HEK293 (cell line): Measurements from ENCODE around the gene ZSWIM3.

Experiments used
- CTCF ChIA-PET: fragments of 350-600 bp; formaldehyde crosslinking; extraction: SDS; loops from one replicate; lab custom pipeline; 2021; ENCODE audit warnings: antibody characterized with exemption; lab: Yijun Ruan, JAX
- POLR2A ChIA-PET: fragments of 300-600 bp; formaldehyde crosslinking; extraction: SDS; loops from one replicate; lab custom pipeline; 2020; ENCODE audit warnings: antibody characterized with exemption, inconsistent platforms; lab: Yijun Ruan, JAX
- H3K27ac ChIP-seq: fragments of 200-500 bp; sonication (Bioruptor generic); 2 replicates; pipeline ENCODE4 v1.5.1; 2014; ENCODE audit warnings: low read depth, low read length, control low read depth, inconsistent platforms; ENCODE audit errors: extremely low read depth
- H3K36me3 ChIP-seq, 2 experiments: fragments of 200-500 bp in 1 of 2; sonication (Bioruptor generic) in 1 of 2; 1 replicate in 1 of 2; 2 replicates in 1 of 2; pipeline ENCODE4 v1.5.1; 2014 to 2017; ENCODE audit warnings: inconsistent platforms in 2 of 2, low read length in 2 of 2; ENCODE audit not compliant: control insufficient read depth in 2 of 2, insufficient read depth in 1 of 2
- H3K4me1 ChIP-seq: fragments of 200-500 bp; sonication (Bioruptor generic); 2 replicates; pipeline ENCODE4 v1.5.1; 2014; ENCODE audit warnings: mild to moderate bottlenecking, low read length, inconsistent platforms; ENCODE audit not compliant: control insufficient read depth, insufficient read depth
- H3K4me3 ChIP-seq: 2 replicates; pipeline ENCODE4 v1.5.1; 2011; ENCODE audit warnings: low read depth, mild to moderate bottlenecking, control low read depth, low read length, moderate library complexity
- H3K9me3 ChIP-seq: fragments of 200-500 bp; sonication (Bioruptor generic); 2 replicates; pipeline ENCODE4 v1.5.1; 2014; ENCODE audit warnings: low read depth, low read length, inconsistent platforms; ENCODE audit not compliant: control insufficient read depth, insufficient read depth
- EGR2 ChIP-seq: fragments of 450-650 bp; formaldehyde crosslinking; IDR thresholded peaks from 2 replicates; pipeline ENCODE4 v1.5.1; 2016; ENCODE audit warnings: low read depth, missing biosample characterization, missing genetic modification characterization
- GLIS1 ChIP-seq: fragments of 450-650 bp; formaldehyde crosslinking; IDR thresholded peaks from 2 replicates; pipeline ENCODE4 v1.5.1; 2016; ENCODE audit warnings: missing biosample characterization, missing genetic modification characterization
- SCRT1 ChIP-seq: fragments of 450-650 bp; formaldehyde crosslinking; IDR thresholded peaks from 2 replicates; pipeline ENCODE4 v1.5.1; 2016; ENCODE audit warnings: missing biosample characterization, missing genetic modification characterization, borderline replicate concordance
- SP2 ChIP-seq: fragments of 450-650 bp; formaldehyde crosslinking; IDR thresholded peaks from 2 replicates; pipeline ENCODE4 v1.5.1; 2016; ENCODE audit warnings: missing biosample characterization, missing genetic modification characterization
- ZBTB17 ChIP-seq: fragments of 450-650 bp; formaldehyde crosslinking; IDR thresholded peaks from 2 replicates; pipeline ENCODE4 v1.5.1; 2016; ENCODE audit warnings: missing biosample characterization, missing genetic modification characterization
- ZBTB8A ChIP-seq: fragments of 450-650 bp; formaldehyde crosslinking; IDR thresholded peaks from 2 replicates; pipeline ENCODE4 v1.5.1; 2016; ENCODE audit warnings: missing biosample characterization, missing genetic modification characterization
- ZFHX2 ChIP-seq: fragments of 450-650 bp; formaldehyde crosslinking; conservative IDR thresholded peaks from 2 replicates; pipeline ENCODE4 v1.5.1; 2016; ENCODE audit warnings: missing biosample characterization, missing genetic modification characterization
- ZIC2 ChIP-seq: fragments of 450-650 bp; formaldehyde crosslinking; IDR thresholded peaks from 2 replicates; pipeline ENCODE4 v1.5.1; 2016; ENCODE audit warnings: missing biosample characterization, missing genetic modification characterization
- ZNF398 ChIP-seq: fragments of 450-650 bp; formaldehyde crosslinking; IDR thresholded peaks from 2 replicates; pipeline ENCODE4 v1.5.1; 2017; ENCODE audit warnings: missing biosample characterization, missing genetic modification characterization
- ZNF501 ChIP-seq: fragments of 450-650 bp; formaldehyde crosslinking; IDR thresholded peaks from 2 replicates; pipeline ENCODE4 v1.5.1; 2016; ENCODE audit warnings: missing biosample characterization, missing genetic modification characterization
- ZNF623 ChIP-seq: fragments of 450-650 bp; formaldehyde crosslinking; IDR thresholded peaks from 2 replicates; pipeline ENCODE4 v1.5.1; 2016; ENCODE audit warnings: missing biosample characterization, missing genetic modification characterization
- ZNF639 ChIP-seq: fragments of 450-650 bp; formaldehyde crosslinking; IDR thresholded peaks from 2 replicates; pipeline ENCODE4 v1.5.1; 2016; ENCODE audit warnings: missing biosample characterization, missing genetic modification characterization
- ZNF843 ChIP-seq: fragments of 450-650 bp; formaldehyde crosslinking; IDR thresholded peaks from 2 replicates; pipeline ENCODE4 v1.5.1; 2016; ENCODE audit warnings: missing biosample characterization, missing genetic modification characterization

ZSWIM3 gene

GRCh38 chr20:45919542-45920399 lies 62.4 kb downstream of the ZSWIM3 start:
- Histone ChIP-seq H3K27ac (no peak overlapping the region), H3K36me3 (no peaks in the 10 kb centered on the region), H3K4me3 (no peak overlapping the region), H3K9me3 (no peaks in the 10 kb centered on the region), H3K4me1 (no peaks in the 10 kb centered on the region)
- TF ChIP-seq ZIC2 (tag by site-specific recombination) (peak; percentile 71), GLIS1 (tag by site-specific recombination) (peak; percentile 89), ZNF398 (tag by site-specific recombination) (no peak)
- ChIA-PET CTCF (interaction anchor here (0.7 kb wide), 1 partner anchor 15 kb away, joined by 3 read pairs; the partner anchor contains the start of gene PCIF1), POLR2A (interaction anchor here (0.9 to 3.6 kb wide), 2 partner anchors 14 to 39 kb away, joined by 3 to 13 read pairs; partner anchors contain the start of gene PCIF1)

GRCh38 chr20:45920462-45921336 lies 63.3 kb downstream of the ZSWIM3 start:
- Histone ChIP-seq H3K27ac (no peak overlapping the region), H3K9me3 (no peaks in the 10 kb centered on the region), H3K4me3 (no peak overlapping the region), H3K4me1 (no peaks in the 10 kb centered on the region), H3K36me3 (no peaks in the 10 kb centered on the region)
- no peak for TF ChIP-seq SCRT1 (tag by site-specific recombination)
- TF ChIP-seq ZBTB17 (tag by site-specific recombination) = 0 out of 2 replicates have a peak, but pooled peaks have one; percentile 29
- ChIA-PET CTCF (no interaction called here), POLR2A (no interaction called here)

GRCh38 chr20:45921337-45922189 lies 64.1 kb downstream of the ZSWIM3 start:
- no peak overlapping the region for H3K27ac ChIP-seq
- no peak overlapping the region for H3K4me3 ChIP-seq
- CTCF ChIA-PET = interaction anchor here (0.7 kb wide), 1 partner anchor 49 kb away, joined by 3 read pairs; no protein-coding TSS in a partner anchor
- no peaks in the 10 kb centered on the region for H3K4me1 ChIP-seq
- POLR2A ChIA-PET = interaction anchor here (0.7 to 1.7 kb wide), 2 partner anchors 12 to 1036 kb away, joined by 4 to 21 read pairs; partner anchors contain the start of genes PCIF1 and YWHAB
- H3K36me3 ChIP-seq = no peaks in the 10 kb centered on the region
- H3K9me3 ChIP-seq = no peaks in the 10 kb centered on the region
- TF ChIP-seq GLIS1 (tag by site-specific recombination) = peak; percentile 98
- peak; percentile 82 for TF ChIP-seq EGR2 (tag by site-specific recombination)
- peak; percentile 65 for TF ChIP-seq ZFHX2 (tag by site-specific recombination)
- TF ChIP-seq SP2 = no peak

GRCh38 chr20:45924391-45925261 lies 67.2 kb downstream of the ZSWIM3 start:
- CTCF ChIA-PET = interaction anchor here (0.6 kb wide), 1 partner anchor 295 kb away, joined by 4 read pairs; the partner anchor contains the start of gene WFDC10A
- Histone ChIP-seq H3K9me3 (no peaks in the 10 kb centered on the region), H3K4me3 (no peak overlapping the region), H3K4me1 (no peaks in the 10 kb centered on the region), H3K27ac (no peak overlapping the region), H3K36me3 (no peaks in the 10 kb centered on the region)
- POLR2A ChIA-PET = interaction anchor here (2.4 kb wide), 1 partner anchor 9 kb away, joined by 14 read pairs; the partner anchor contains the start of gene PCIF1
- TF ChIP-seq ZBTB8A = no peak
- TF ChIP-seq ZNF398 (tag by site-specific recombination) = no peak
- TF ChIP-seq ZNF843 = no peak
- TF ChIP-seq ZNF639 = no peak
- TF ChIP-seq ZNF501 = no peak
- no peak for TF ChIP-seq ZNF623 (tag by site-specific recombination)
